NB4 (cell line): Measurements from ENCODE around the gene SELENOM.

Experiments used
- POLR2A ChIP-seq: IDR thresholded peaks from 2 replicates; pipeline ENCODE4 v1.6.1; 2011; ENCODE audit warnings: mild to moderate bottlenecking; ENCODE audit not compliant: insufficient read length; ENCODE audit errors: extremely low read depth
- TF ChIP-seq, protein P1 (sequence below): IDR thresholded peaks from one replicate; pipeline ENCODE4 v1.5.1; 2012; ENCODE audit warnings: low read depth, low read length
- TF ChIP-seq, protein P2 (sequence below): IDR thresholded peaks from 2 replicates; pipeline ENCODE4 v1.6.1; 2011; ENCODE audit warnings: low read depth, low read length

DNA sequence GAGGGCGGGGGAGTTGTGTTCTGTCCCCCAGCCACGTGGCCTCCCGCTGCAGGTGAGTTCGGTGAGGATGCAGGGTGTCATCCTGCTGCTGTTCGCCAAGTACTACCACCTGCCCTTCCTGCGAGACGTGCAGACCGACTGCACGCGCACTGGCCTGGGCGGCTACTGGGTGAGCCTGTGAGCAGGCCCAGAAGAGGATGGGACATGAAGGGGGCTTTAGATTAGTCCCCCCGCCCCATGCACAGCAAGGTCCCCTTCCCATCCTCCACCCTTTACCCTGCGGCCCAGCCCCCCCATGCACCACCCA lies 19.5 kb upstream of the SELENOM start:
- TF ChIP-seq, protein P1, sequence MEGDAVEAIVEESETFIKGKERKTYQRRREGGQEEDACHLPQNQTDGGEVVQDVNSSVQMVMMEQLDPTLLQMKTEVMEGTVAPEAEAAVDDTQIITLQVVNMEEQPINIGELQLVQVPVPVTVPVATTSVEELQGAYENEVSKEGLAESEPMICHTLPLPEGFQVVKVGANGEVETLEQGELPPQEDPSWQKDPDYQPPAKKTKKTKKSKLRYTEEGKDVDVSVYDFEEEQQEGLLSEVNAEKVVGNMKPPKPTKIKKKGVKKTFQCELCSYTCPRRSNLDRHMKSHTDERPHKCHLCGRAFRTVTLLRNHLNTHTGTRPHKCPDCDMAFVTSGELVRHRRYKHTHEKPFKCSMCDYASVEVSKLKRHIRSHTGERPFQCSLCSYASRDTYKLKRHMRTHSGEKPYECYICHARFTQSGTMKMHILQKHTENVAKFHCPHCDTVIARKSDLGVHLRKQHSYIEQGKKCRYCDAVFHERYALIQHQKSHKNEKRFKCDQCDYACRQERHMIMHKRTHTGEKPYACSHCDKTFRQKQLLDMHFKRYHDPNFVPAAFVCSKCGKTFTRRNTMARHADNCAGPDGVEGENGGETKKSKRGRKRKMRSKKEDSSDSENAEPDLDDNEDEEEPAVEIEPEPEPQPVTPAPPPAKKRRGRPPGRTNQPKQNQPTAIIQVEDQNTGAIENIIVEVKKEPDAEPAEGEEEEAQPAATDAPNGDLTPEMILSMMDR = no peak
- TF ChIP-seq POLR2A = no peak
- TF ChIP-seq, protein P2, sequence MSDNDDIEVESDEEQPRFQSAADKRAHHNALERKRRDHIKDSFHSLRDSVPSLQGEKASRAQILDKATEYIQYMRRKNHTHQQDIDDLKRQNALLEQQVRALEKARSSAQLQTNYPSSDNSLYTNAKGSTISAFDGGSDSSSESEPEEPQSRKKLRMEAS = no peak
